IMR-90 (cell line): ENCODE data around the gene TPM2. TPM values are rescaled to one million over a fixed set of nuclear protein-coding genes. Genes with fewer than 3 reads are reported as not detected.
A peak's percentile ranks its signal among the peaks of the same experiment; 100 is the strongest.

Source experiments
- ATAC-seq: fragments of 200-7000 bp; cut with Tn5 transposase; 2 replicates; pipeline ENCODE4 v1.9.1; 2020; ENCODE audit warnings: low read depth, mild to moderate bottlenecking, moderate library complexity
- BruUV-seq: library from RNA; stranded (reverse); fragments of 400-500 nt; replicated peaks from 2 replicates; lab custom pipeline; 2021; lab: Mats Ljungman, UMichigan
- CTCF ChIA-PET: fragments of 300-600 bp; formaldehyde crosslinking; extraction: SDS; loops from one replicate; lab custom pipeline; 2021; ENCODE audit warnings: antibody characterized with exemption; lab: Yijun Ruan, JAX
- POLR2A ChIA-PET: fragments of 300-600 bp; sonication (Branson Sonifier 250); formaldehyde crosslinking; loops from one replicate; lab custom pipeline; 2022; ENCODE audit warnings: antibody characterized with exemption; ENCODE audit not compliant: unreplicated experiment; lab: Charles Lee
- DNase-seq: peaks from one replicate; pipeline ENCODE4 v3.0.0; 2013
- H2AFZ ChIP-seq: replicated peaks from 2 replicates; pipeline ENCODE3; 2013; ENCODE audit warnings: low read length, mild to moderate bottlenecking; ENCODE audit not compliant: poor library complexity
- H2AK5ac ChIP-seq: 2 replicates; pipeline ENCODE4 v1.6.1; 2013; ENCODE audit warnings: low read depth, low read length, inconsistent platforms
- H2AK9ac ChIP-seq: replicated peaks from 2 replicates; pipeline ENCODE3; 2013; ENCODE audit warnings: mild to moderate bottlenecking, low read depth, low read length, moderate library complexity; ENCODE audit not compliant: poor library complexity
- H2BK120ac ChIP-seq: 2 replicates; pipeline ENCODE4 v1.6.1; 2013; ENCODE audit warnings: low read depth, low read length, inconsistent platforms
- H2BK15ac ChIP-seq: 3 replicates; pipeline ENCODE4 v1.6.1; 2013; ENCODE audit warnings: low read depth, low read length, inconsistent platforms
- H2BK20ac ChIP-seq: 2 replicates; pipeline ENCODE4 v1.6.1; 2013; ENCODE audit warnings: low read depth, mild to moderate bottlenecking, inconsistent platforms, low read length, moderate library complexity
- H2BK5ac ChIP-seq: 2 replicates; pipeline ENCODE4 v1.6.1; 2013; ENCODE audit warnings: mild to moderate bottlenecking, low read depth, low read length, inconsistent platforms; ENCODE audit not compliant: poor library complexity, severe bottlenecking
- H3K14ac ChIP-seq: replicated peaks from 2 replicates; pipeline ENCODE4 v1.6.1; 2013; ENCODE audit warnings: low read depth, low read length, inconsistent platforms
- H3K18ac ChIP-seq: 2 replicates; pipeline ENCODE4 v1.6.1; 2013; ENCODE audit warnings: low read depth, low read length, control low read depth
- H3K23ac ChIP-seq: 2 replicates; pipeline ENCODE4 v1.6.1; 2013; ENCODE audit warnings: low read depth, low read length, inconsistent platforms
- H3K27ac ChIP-seq: 2 replicates; pipeline ENCODE4 v1.5.1; 2013; ENCODE audit warnings: mild to moderate bottlenecking, control low read depth, low read length; ENCODE audit not compliant: insufficient read depth
- H3K27me3 ChIP-seq: 2 replicates; pipeline ENCODE4 v1.6.1; 2013; ENCODE audit warnings: low read length; ENCODE audit not compliant: control insufficient read depth, insufficient read depth
- H3K36me3 ChIP-seq: 2 replicates; pipeline ENCODE4 v1.6.1; 2013; ENCODE audit warnings: low read length, mixed read lengths; ENCODE audit not compliant: control insufficient read depth, insufficient read depth
- H3K4ac ChIP-seq: 2 replicates; pipeline ENCODE4 v1.6.1; 2013; ENCODE audit warnings: low read depth, low read length, inconsistent platforms
- H3K4me1 ChIP-seq: 2 replicates; pipeline ENCODE4 v1.6.1; 2013; ENCODE audit warnings: low read length, mixed read lengths; ENCODE audit not compliant: control insufficient read depth, insufficient read depth
- H3K4me2 ChIP-seq: 2 replicates; pipeline ENCODE4 v1.6.1; 2013; ENCODE audit warnings: low read depth, mild to moderate bottlenecking, control low read depth, low read length, moderate library complexity
- H3K4me3 ChIP-seq: 2 replicates; pipeline ENCODE4 v1.5.1; 2013; ENCODE audit warnings: low read depth, mild to moderate bottlenecking, control low read depth, low read length, moderate library complexity; ENCODE audit not compliant: insufficient read depth
- H3K56ac ChIP-seq: 2 replicates; pipeline ENCODE4 v1.6.1; 2013; ENCODE audit warnings: low read length, inconsistent platforms; ENCODE audit not compliant: insufficient read depth; ENCODE audit errors: extremely low read depth
- H3K79me1 ChIP-seq, 2 experiments: 2 replicates each; pipeline ENCODE4 v1.6.1; 2013; ENCODE audit warnings: low read length in 2 of 2, inconsistent platforms in 1 of 2, low read depth in 1 of 2
- H3K9ac ChIP-seq: 2 replicates; pipeline ENCODE4 v1.6.1; 2013; ENCODE audit warnings: low read depth, low read length, control low read depth
- H3K9me1 ChIP-seq: 2 replicates; pipeline ENCODE4 v1.6.1; 2013; ENCODE audit warnings: low read length, inconsistent platforms; ENCODE audit not compliant: insufficient read depth
- H3K9me3 ChIP-seq: 2 replicates; pipeline ENCODE4 v1.6.1; 2013; ENCODE audit warnings: low read length; ENCODE audit not compliant: control insufficient read depth, insufficient read depth
- H4K20me1 ChIP-seq: 2 replicates; pipeline ENCODE4 v1.6.1; 2013; ENCODE audit warnings: low read length, inconsistent platforms; ENCODE audit not compliant: insufficient read depth
- H4K5ac ChIP-seq: 2 replicates; pipeline ENCODE4 v1.6.1; 2013; ENCODE audit warnings: mild to moderate bottlenecking, low read depth, low read length, control low read depth
- H4K8ac ChIP-seq, 2 experiments: 2 replicates each; pipeline ENCODE4 v1.6.1; 2013; ENCODE audit warnings: low read depth in 2 of 2, low read length in 2 of 2, control low read depth in 1 of 2, inconsistent platforms in 1 of 2
- H4K91ac ChIP-seq: 2 replicates; pipeline ENCODE4 v1.6.1; 2013; ENCODE audit warnings: low read depth, low read length, inconsistent platforms; ENCODE audit not compliant: insufficient read depth
- BHLHE40 ChIP-seq: fragments of 150-350 bp; IDR thresholded peaks from 2 replicates; pipeline ENCODE4 v1.6.1; 2016; ENCODE audit warnings: mild to moderate bottlenecking, low read depth, low read length
- CEBPB ChIP-seq: IDR thresholded peaks from 2 replicates; pipeline ENCODE4 v1.6.1; 2012; ENCODE audit warnings: low read depth, low read length, improper control_type of control experiment
- CHD1 ChIP-seq: IDR thresholded peaks from 2 replicates; pipeline ENCODE4 v1.6.1; 2012; ENCODE audit warnings: low read depth, low read length, improper control_type of control experiment
- FOS ChIP-seq: fragments of 150-350 bp; IDR thresholded peaks from 2 replicates; pipeline ENCODE4 v1.6.1; 2016; ENCODE audit warnings: low read depth, low read length
- MAZ ChIP-seq: IDR thresholded peaks from 2 replicates; pipeline ENCODE4 v1.6.1; 2012; ENCODE audit warnings: low read depth, mild to moderate bottlenecking, low read length, improper control_type of control experiment, moderate library complexity, borderline replicate concordance
- MXI1 ChIP-seq: IDR thresholded peaks from 2 replicates; pipeline ENCODE4 v1.6.1; 2012; ENCODE audit warnings: low read depth, mild to moderate bottlenecking, low read length, moderate library complexity, borderline replicate concordance
- NFE2L2 ChIP-seq: fragments of 150-350 bp; IDR thresholded peaks from 2 replicates; pipeline ENCODE4 v1.6.1; 2016; ENCODE audit warnings: low read depth, mild to moderate bottlenecking, low read length
- POLR2A ChIP-seq: IDR thresholded peaks from 2 replicates; pipeline ENCODE4 v1.6.1; 2012; ENCODE audit warnings: mild to moderate bottlenecking, low read depth, low read length
- RFX5 ChIP-seq: IDR thresholded peaks from 2 replicates; pipeline ENCODE4 v1.8.0; 2012; ENCODE audit warnings: low read depth, mild to moderate bottlenecking, low read length, moderate library complexity
- SMC3 ChIP-seq: fragments of 150-350 bp; IDR thresholded peaks from 2 replicates; pipeline ENCODE4 v1.6.1; 2016; ENCODE audit warnings: low read depth, mild to moderate bottlenecking, antibody characterized with exemption, low read length, moderate library complexity
- WGBS, 2 experiments: methylation state at CpG; one replicate each; pipeline versions ENCODE4 v1.1.5 to v1.1.7; 2013; ENCODE audit warnings: missing lambda C conversion rate in 2 of 2; ENCODE audit not compliant: insufficient read length in 1 of 2; ENCODE audit errors: extremely low coverage in 2 of 2; 5-methylcytosine and 5-hydroxymethylcytosine counted together
- dilution Hi-C: fragments of 300-500 bp; cut with HindIII; formaldehyde crosslinking; loops from one replicate; pipeline ENCODE4 v1.14.3; 2018; ENCODE audit warnings: low sequenced_read_pairs; ENCODE audit not compliant: unreplicated experiment
- in situ Hi-C: fragments of 300-500 bp; cut with MboI; formaldehyde crosslinking; loops from 3 replicates; pipeline ENCODE4 v1.14.3; 2019; ENCODE audit warnings: low sequenced_read_pairs, inconsistent platforms, mixed read lengths
- intact Hi-C: fragments of 100-400 bp; cut with micrococcal nuclease; formaldehyde crosslinking; loops from 2 replicates; pipeline ENCODE4 v1.10.0; 2022
- polyA plus RNA-seq, 3 experiments: library from polyadenylated mRNA; depleted of rRNA; stranded (reverse); fragments of >200 nt; gene quantifications; 2 replicates each; pipeline ENCODE4 v1.2.3, GENCODE V29; 2012; ENCODE audit warnings: low replicate concordance in 1 of 3
- total RNA-seq: library from RNA; depleted of rRNA; stranded (reverse); fragments of >200 nt; gene quantifications from 2 replicates; pipeline ENCODE4 v1.2.3, GENCODE V29; 2012
- TF ChIP-seq, protein P1 (sequence below): conservative IDR thresholded peaks from 2 replicates; pipeline ENCODE4 v1.5.1; 2012; ENCODE audit warnings: mild to moderate bottlenecking, low read depth, low read length, improper control_type of control experiment
- TF ChIP-seq, protein P2 (sequence below): fragments of 150-350 bp; IDR thresholded peaks from 2 replicates; pipeline ENCODE4 v1.6.1; 2017; ENCODE audit warnings: mild to moderate bottlenecking, antibody characterized with exemption, low read length, low read depth
- TF ChIP-seq, protein P3 (sequence below): fragments of 150-350 bp; IDR thresholded peaks from 2 replicates; pipeline ENCODE4 v1.6.1; 2016; ENCODE audit warnings: low read depth, mild to moderate bottlenecking, low read length, moderate library complexity, borderline replicate concordance

TPM2 gene
- total and polyA plus RNA-seq, 2 of the 4 experiments (the other 2 are of a cell fraction), result 960 to 2,500 TPM

DNA sequence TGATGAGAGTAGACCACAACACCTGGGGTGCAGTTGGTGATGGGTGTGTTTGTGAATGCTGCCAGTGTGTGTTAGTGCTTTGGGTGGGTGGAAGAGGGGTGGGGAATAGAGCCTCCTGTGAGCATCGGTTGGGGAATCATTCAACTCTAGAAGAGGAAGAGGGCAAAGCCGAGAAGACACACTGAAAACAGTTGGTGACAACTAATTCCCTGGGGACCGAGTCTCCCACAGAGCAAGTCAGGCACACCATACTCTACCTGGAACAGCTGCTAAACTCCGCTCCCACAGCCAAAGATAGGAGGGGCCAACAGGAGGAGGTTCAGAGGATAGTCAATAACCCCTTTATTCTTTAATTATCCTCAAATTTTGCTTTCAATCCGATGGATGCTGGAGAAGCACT lies 23.2 kb downstream of the TPM2 start:
- Histone ChIP-seq H3K27me3 (no peaks in the 10 kb centered on the region), H3K4me3 (no peak overlapping the region), H3K23ac (0 out of 2 replicates have a peak overlapping the region, but pooled peaks have one; percentile 1), H4K91ac (peak overlapping the region; percentile 36; the same call in 1 of the 2 replicates), H2BK15ac (peak overlapping the region; percentile 46; the same call in 2 of the 3 replicates), H3K14ac (0 out of 2 replicates have a peak overlapping the region, but pooled peaks have one; percentile 0), H2AK9ac (no peak overlapping the region), H3K18ac (no peak overlapping the region), H2BK20ac (no peak overlapping the region), H3K9ac (no peak overlapping the region), H3K36me3 (no peaks in the 10 kb centered on the region), H4K8ac (peak overlapping the region in 1 of 2 experiments; percentile 63; a peak in 1 of 4 replicates), H4K5ac (no peak overlapping the region), H3K4me1 (peaks cover 22% of the 10 kb centered on the region), H3K9me1 (peaks cover 29% of the 10 kb centered on the region), H3K4ac (peak overlapping the region; percentile 12), H2BK5ac (no peak overlapping the region), H2AFZ (no peak overlapping the region), H2AK5ac (peak overlapping the region; percentile 12; the same call in 1 of the 2 replicates), H3K4me2 (no peak overlapping the region), H2BK120ac (0 out of 2 replicates have a peak overlapping the region, but pooled peaks have one; percentile 0), H3K27ac (no peak overlapping the region), H4K20me1 (no peaks in the 10 kb centered on the region), H3K56ac (no peak overlapping the region), H3K9me3 (no peaks in the 10 kb centered on the region), H3K79me1 (peaks cover 20 to 37% of the 10 kb centered on the region in 2 experiments; a peak in 3 of 4 replicates)
- TF ChIP-seq NFE2L2 (no peak), MXI1 (no peak), FOS (no peak), BHLHE40 (no peak), CHD1 (no peak), MAZ (no peak), RFX5 (no peak), CEBPB (no peak), SMC3 (no peak), POLR2A (no peak)
- TF ChIP-seq, protein P1, sequence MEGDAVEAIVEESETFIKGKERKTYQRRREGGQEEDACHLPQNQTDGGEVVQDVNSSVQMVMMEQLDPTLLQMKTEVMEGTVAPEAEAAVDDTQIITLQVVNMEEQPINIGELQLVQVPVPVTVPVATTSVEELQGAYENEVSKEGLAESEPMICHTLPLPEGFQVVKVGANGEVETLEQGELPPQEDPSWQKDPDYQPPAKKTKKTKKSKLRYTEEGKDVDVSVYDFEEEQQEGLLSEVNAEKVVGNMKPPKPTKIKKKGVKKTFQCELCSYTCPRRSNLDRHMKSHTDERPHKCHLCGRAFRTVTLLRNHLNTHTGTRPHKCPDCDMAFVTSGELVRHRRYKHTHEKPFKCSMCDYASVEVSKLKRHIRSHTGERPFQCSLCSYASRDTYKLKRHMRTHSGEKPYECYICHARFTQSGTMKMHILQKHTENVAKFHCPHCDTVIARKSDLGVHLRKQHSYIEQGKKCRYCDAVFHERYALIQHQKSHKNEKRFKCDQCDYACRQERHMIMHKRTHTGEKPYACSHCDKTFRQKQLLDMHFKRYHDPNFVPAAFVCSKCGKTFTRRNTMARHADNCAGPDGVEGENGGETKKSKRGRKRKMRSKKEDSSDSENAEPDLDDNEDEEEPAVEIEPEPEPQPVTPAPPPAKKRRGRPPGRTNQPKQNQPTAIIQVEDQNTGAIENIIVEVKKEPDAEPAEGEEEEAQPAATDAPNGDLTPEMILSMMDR, result no peak
- TF ChIP-seq, protein P2, sequence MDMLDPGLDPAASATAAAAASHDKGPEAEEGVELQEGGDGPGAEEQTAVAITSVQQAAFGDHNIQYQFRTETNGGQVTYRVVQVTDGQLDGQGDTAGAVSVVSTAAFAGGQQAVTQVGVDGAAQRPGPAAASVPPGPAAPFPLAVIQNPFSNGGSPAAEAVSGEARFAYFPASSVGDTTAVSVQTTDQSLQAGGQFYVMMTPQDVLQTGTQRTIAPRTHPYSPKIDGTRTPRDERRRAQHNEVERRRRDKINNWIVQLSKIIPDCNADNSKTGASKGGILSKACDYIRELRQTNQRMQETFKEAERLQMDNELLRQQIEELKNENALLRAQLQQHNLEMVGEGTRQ, result no peak
- TF ChIP-seq, protein P3, sequence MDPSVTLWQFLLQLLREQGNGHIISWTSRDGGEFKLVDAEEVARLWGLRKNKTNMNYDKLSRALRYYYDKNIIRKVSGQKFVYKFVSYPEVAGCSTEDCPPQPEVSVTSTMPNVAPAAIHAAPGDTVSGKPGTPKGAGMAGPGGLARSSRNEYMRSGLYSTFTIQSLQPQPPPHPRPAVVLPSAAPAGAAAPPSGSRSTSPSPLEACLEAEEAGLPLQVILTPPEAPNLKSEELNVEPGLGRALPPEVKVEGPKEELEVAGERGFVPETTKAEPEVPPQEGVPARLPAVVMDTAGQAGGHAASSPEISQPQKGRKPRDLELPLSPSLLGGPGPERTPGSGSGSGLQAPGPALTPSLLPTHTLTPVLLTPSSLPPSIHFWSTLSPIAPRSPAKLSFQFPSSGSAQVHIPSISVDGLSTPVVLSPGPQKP, result no peak
- ChIA-PET CTCF (no interaction called here), POLR2A (no interaction called here)
- intact Hi-C loops, result no loop called here
- no TSS peak for BruUV-seq
- WGBS, 2 experiments, result 90% methylated on average over 2 of the region's 5 CpGs; no CpG with 5 or more reads in 1 of the 2 experiments
- no peak for ATAC-seq
- in situ Hi-C loops, result no loop called here
- dilution Hi-C loops, result no loop called here
- DNase-seq, result no peak
